GM11168 (cell line): ENCODE results near the gene SLC1A3.

Experiments
- in situ Hi-C: fragments of 300-500 bp; cut with MboI; formaldehyde crosslinking; loops from one replicate; pipeline ENCODE4 v1.12.0; 2022; ENCODE audit warnings: low sequenced_read_pairs; ENCODE audit not compliant: unreplicated experiment

SLC1A3 gene

GRCh38 chr5:36705055-36705454, 98.6 kb downstream of the SLC1A3 start:
- in situ Hi-C loops = no loop called here

- in situ Hi-C loops = no loop called here
Measured at GRCh38 chr5:36706662-36707061, 100.3 kb downstream of the SLC1A3 start.

GRCh38 chr5:36708996-36709395, 102.6 kb downstream of the SLC1A3 start:
- in situ Hi-C loops = no loop called here

- in situ Hi-C loops = no loop called here
Measured at GRCh38 chr5:36710039-36710438, 103.6 kb downstream of the SLC1A3 start.

GRCh38 chr5:36712706-36713105, 106.3 kb downstream of the SLC1A3 start:
- in situ Hi-C loops = no loop called here

GRCh38 chr5:36713541-36713940, 107.1 kb downstream of the SLC1A3 start:
- in situ Hi-C loops = no loop called here

- in situ Hi-C loops = no loop called here
Measured at GRCh38 chr5:36717131-36717695, 110.8 kb downstream of the SLC1A3 start.

- in situ Hi-C loops = no loop called here
Measured at GRCh38 chr5:36719282-36719681, 112.9 kb downstream of the SLC1A3 start.

- in situ Hi-C loops = no loop called here
Measured at GRCh38 chr5:36720688-36721087, 114.3 kb downstream of the SLC1A3 start.

GRCh38 chr5:36721664-36722235, 115.3 kb downstream of the SLC1A3 start:
- in situ Hi-C loops = no loop called here

GRCh38 chr5:36722900-36723299, 116.5 kb downstream of the SLC1A3 start:
- in situ Hi-C loops = no loop called here

- in situ Hi-C loops = no loop called here
Measured at GRCh38 chr5:36723912-36724311, 117.5 kb downstream of the SLC1A3 start.

- in situ Hi-C loops = no loop called here
Measured at GRCh38 chr5:36724467-36725332, 118.3 kb downstream of the SLC1A3 start.

- in situ Hi-C loops = no loop called here
Measured at GRCh38 chr5:36726317-36726716, 119.9 kb downstream of the SLC1A3 start.

GRCh38 chr5:36726767-36727166, 120.4 kb downstream of the SLC1A3 start:
- in situ Hi-C loops = no loop called here

- in situ Hi-C loops = no loop called here
Measured at GRCh38 chr5:36728697-36729543, 122.5 kb downstream of the SLC1A3 start.

- in situ Hi-C loops = no loop called here
Measured at GRCh38 chr5:36730537-36731216, 124.3 kb downstream of the SLC1A3 start.

- in situ Hi-C loops = no loop called here
Measured at GRCh38 chr5:36733183-36733582, 126.8 kb downstream of the SLC1A3 start.

GRCh38 chr5:36734422-36734821, 128.0 kb downstream of the SLC1A3 start:
- in situ Hi-C loops = no loop called here

GRCh38 chr5:36735891-36736290, 129.5 kb downstream of the SLC1A3 start:
- in situ Hi-C loops = no loop called here
